K562 (cell line): ENCODE data around the gene HSD11B1. TPM values are rescaled to one million over a fixed set of nuclear protein-coding genes. Genes with fewer than 3 reads are reported as not detected.

Experiments used
- ADNP ChIP-seq: fragments of 200-800 bp; sonication (Bioruptor generic); IDR thresholded peaks from 2 replicates; pipeline ENCODE4 v1.6.1; 2016; ENCODE audit warnings: missing genetic modification characterization, missing compliant biosample characterization
- BMI1 ChIP-seq: fragments of 150-350 bp; IDR thresholded peaks from 2 replicates; pipeline ENCODE4 v1.6.1; 2014; ENCODE audit warnings: low read length
- BRD9 ChIP-seq: fragments of 450-650 bp; IDR thresholded peaks from 2 replicates; pipeline ENCODE4 v1.6.1; 2018; ENCODE audit warnings: low read depth; ENCODE audit not compliant: partially characterized antibody
- CGGBP1 ChIP-seq: fragments of 250-450 bp; sonication (Bioruptor Pico); IDR thresholded peaks from 2 replicates; pipeline ENCODE4 v1.9.0; 2021; ENCODE audit warnings: mild to moderate bottlenecking
- CHAMP1 ChIP-seq: fragments of 450-650 bp; IDR thresholded peaks from 2 replicates; pipeline ENCODE4 v1.6.1; 2016; ENCODE audit warnings: mild to moderate bottlenecking
- CHD7 ChIP-seq: fragments of 200-600 bp; sonication (generic); IDR thresholded peaks from one replicate; pipeline ENCODE4 v1.6.1; 2012; ENCODE audit warnings: mild to moderate bottlenecking, low read depth, low read length, inconsistent platforms
- RB1 ChIP-seq: fragments of 450-650 bp; IDR thresholded peaks from 2 replicates; pipeline ENCODE4 v1.6.1; 2017; ENCODE audit warnings: low read depth, mild to moderate bottlenecking
- RBM25 ChIP-seq: fragments of 200-400 bp; formaldehyde crosslinking; IDR thresholded peaks from 2 replicates; pipeline ENCODE4 v1.6.1; 2018; ENCODE audit warnings: low read length, low read depth, moderate library complexity; ENCODE audit not compliant: severe bottlenecking
- RFX5 ChIP-seq: IDR thresholded peaks from 2 replicates; pipeline ENCODE4 v1.6.1; 2011; ENCODE audit warnings: low read depth, mild to moderate bottlenecking, improper control_type of control experiment, low read length
- SAFB ChIP-seq: fragments of 200-400 bp; formaldehyde crosslinking; IDR thresholded peaks from 2 replicates; pipeline ENCODE4 v1.6.1; 2017; ENCODE audit warnings: low read depth, low read length, borderline replicate concordance
- SMAD2 ChIP-seq: fragments of 150-350 bp; IDR thresholded peaks from 2 replicates; pipeline ENCODE4 v1.6.1; 2014; ENCODE audit warnings: low read depth, mild to moderate bottlenecking, low read length
- SMC3 ChIP-seq: conservative IDR thresholded peaks from 2 replicates; pipeline ENCODE4 v1.6.1; 2011; ENCODE audit warnings: low read depth, low read length, improper control_type of control experiment; ENCODE audit not compliant: insufficient read depth
- STAT5B ChIP-seq: fragments of 250-450 bp; sonication (Bioruptor Pico); IDR thresholded peaks from 2 replicates; pipeline ENCODE4 v1.8.0; 2021; ENCODE audit warnings: mild to moderate bottlenecking, inconsistent platforms
- ZNF121 ChIP-seq: sonication (generic); formaldehyde crosslinking; conservative IDR thresholded peaks from 2 replicates; pipeline ENCODE4 v1.8.0; 2022; ENCODE audit warnings: missing genetic modification reagents
- ZNF780A ChIP-seq: fragments of 250-450 bp; sonication (Bioruptor Pico); IDR thresholded peaks from 2 replicates; pipeline ENCODE4 v1.5.0; 2021; ENCODE audit warnings: mild to moderate bottlenecking
- polyA plus RNA-seq, 8 experiments: library from polyadenylated mRNA; depleted of rRNA in 4 of 8; stranded (reverse) in 5 of 8; unstranded in 3 of 8; fragments of >200 nt; fragmentation: Nextera tagmentation in 2 of 8; fragmentation: Illumina TruSeq in 1 of 8; extraction: Ambion mirVana in 2 of 8; extraction: Trizol in 1 of 8; gene quantifications; 2 replicates each; pipeline versions ENCODE4 v1.2.1 to v1.2.3, GENCODE V29; 2011 to 2014; ENCODE audit warnings: inconsistent platforms in 1 of 8, missing spikeins in 1 of 8
- total RNA-seq, 7 experiments: library from RNA; depleted of rRNA in 6 of 7; stranded (reverse); fragments of >200 nt in 6 of 7; fragmentation: Illumina TruSeq in 2 of 7; extraction: Trizol in 2 of 7; gene quantifications; 2 replicates each; pipeline versions ENCODE4 v1.2.1 to v1.2.3, GENCODE V29; 2011 to 2021; ENCODE audit warnings: low replicate concordance in 1 of 7

Gene HSD11B1
- total and polyA plus RNA-seq, 9 of the 15 experiments (the other 6 are each of a cell fraction or from before 2014, with no cell fraction given), result 0.04 to 0.16 TPM; not detected in 7

- TF ChIP-seq CHD7 (no peak), BRD9 (no peak), CHAMP1 (no peak), CGGBP1 (no peak), BMI1 (no peak), ZNF780A (no peak), STAT5B (no peak), SAFB (peak; percentile 33; the same call in 1 of the 2 replicates), ADNP (tag) (no peak), RFX5 (no peak), SMAD2 (no peak), SMC3 (peak; percentile 76), ZNF121 (CRISPR knock-in tag) (no peak), RB1 (peak; percentile 87), RBM25 (no peak)
These were observed 43.1 kb downstream of the HSD11B1 start (continued) for GRCh38 chr1:209747580-209748262.
